ENCODE results near the gene MGAT4B. TPM values are rescaled to one million over a fixed set of nuclear protein-coding genes. Genes with fewer than 3 reads are reported as not detected.

MGAT4B gene
- total RNA-seq, 1 experiment from 2014 or later, result 59.5 TPM

GRCh38 chr5:179812997-179813607 lies 6.4 kb upstream of the MGAT4B start:
- no peaks in the 10 kb centered on the region for H3K27me3 ChIP-seq (replicated peaks; ENCODE audit: insufficient read depth, low read depth, low read length, poor library complexity)
- no peak overlapping the region for H3K27ac ChIP-seq (ENCODE audit: low read depth, low read length, poor library complexity, severe bottlenecking)
- intact Hi-C loops (cut with micrococcal nuclease; ENCODE audit: unreplicated experiment), result no loop called here
- no TSS peak for BruUV-seq (replicated peaks)
- peaks cover 7% of the 10 kb centered on the region for H3K36me3 ChIP-seq (ENCODE audit: insufficient read depth, low read length, poor library complexity, severe bottlenecking)
- TF ChIP-seq CTCF (conservative IDR thresholded peaks at IDR 0.05; ENCODE audit: low read depth, low read length) (no peak), EZH2 (IDR thresholded peaks at IDR 0.05; ENCODE audit: borderline replicate concordance, low read depth, low read length, poor library complexity, severe bottlenecking) (no peak)
- POLR2A ChIA-PET (ENCODE audit: low non-redundant PET), result no interaction called here
- DNase-seq (ENCODE audit: low spot score), result no peak
- no peaks in the 10 kb centered on the region for H3K4me1 ChIP-seq (ENCODE audit: insufficient read depth, low read length, poor library complexity, severe bottlenecking)
- CTCF ChIA-PET, result no interaction called here
- H3K4me3 ChIP-seq (ENCODE audit: low read depth, low read length, poor library complexity, severe bottlenecking), result no peak overlapping the region
- no peaks in the 10 kb centered on the region for H3K9me3 ChIP-seq (ENCODE audit: low read depth, low read length, poor library complexity, severe bottlenecking)

- no TSS peak for BruUV-seq (replicated peaks)
- Histone ChIP-seq H3K9me3 (ENCODE audit: low read depth, low read length, poor library complexity, severe bottlenecking) (no peaks in the 10 kb centered on the region), H3K4me3 (ENCODE audit: low read depth, low read length, poor library complexity, severe bottlenecking) (no peak overlapping the region), H3K36me3 (ENCODE audit: insufficient read depth, low read length, poor library complexity, severe bottlenecking) (peaks cover 7% of the 10 kb centered on the region), H3K27me3 (replicated peaks; ENCODE audit: insufficient read depth, low read depth, low read length, poor library complexity) (no peaks in the 10 kb centered on the region), H3K4me1 (ENCODE audit: insufficient read depth, low read length, poor library complexity, severe bottlenecking) (no peaks in the 10 kb centered on the region), H3K27ac (ENCODE audit: low read depth, low read length, poor library complexity, severe bottlenecking) (no peak overlapping the region)
- intact Hi-C loops (cut with micrococcal nuclease; ENCODE audit: unreplicated experiment), result no loop called here
- TF ChIP-seq EZH2 (IDR thresholded peaks at IDR 0.05; ENCODE audit: borderline replicate concordance, low read depth, low read length, poor library complexity, severe bottlenecking), result no peak
- TF ChIP-seq CTCF (conservative IDR thresholded peaks at IDR 0.05; ENCODE audit: low read depth, low read length), result no peak
- ChIA-PET POLR2A (ENCODE audit: low non-redundant PET) (no interaction called here), CTCF (no interaction called here)
- DNase-seq (ENCODE audit: low spot score), result no peak
These were observed 5.6 kb upstream of the MGAT4B start for GRCh38 chr5:179812135-179812825.

- intact Hi-C loops (cut with micrococcal nuclease; ENCODE audit: unreplicated experiment), result no loop called here
- H3K36me3 ChIP-seq (ENCODE audit: insufficient read depth, low read length, poor library complexity, severe bottlenecking), result no peaks in the 10 kb centered on the region
- peak overlapping the region; percentile 76 for H3K4me3 ChIP-seq (ENCODE audit: low read depth, low read length, poor library complexity, severe bottlenecking)
- TF ChIP-seq CTCF (conservative IDR thresholded peaks at IDR 0.05; ENCODE audit: low read depth, low read length) (no peak), EZH2 (IDR thresholded peaks at IDR 0.05; ENCODE audit: borderline replicate concordance, low read depth, low read length, poor library complexity, severe bottlenecking) (no peak)
- H3K9me3 ChIP-seq (ENCODE audit: low read depth, low read length, poor library complexity, severe bottlenecking), result no peaks in the 10 kb centered on the region
- peaks cover 28% of the 10 kb centered on the region for H3K4me1 ChIP-seq (ENCODE audit: insufficient read depth, low read length, poor library complexity, severe bottlenecking)
- no peaks in the 10 kb centered on the region for H3K27me3 ChIP-seq (replicated peaks; ENCODE audit: insufficient read depth, low read depth, low read length, poor library complexity)
- DNase-seq (ENCODE audit: low spot score), result no peak
- peak overlapping the region; percentile 71 for H3K27ac ChIP-seq (ENCODE audit: low read depth, low read length, poor library complexity, severe bottlenecking)
- no TSS peak for BruUV-seq (replicated peaks)
- ChIA-PET CTCF (interaction anchor here (0.5 kb wide), 1 partner anchor 99 kb away, joined by 7 read pairs; no protein-coding TSS in a partner anchor), POLR2A (ENCODE audit: low non-redundant PET) (no interaction called here)
These were observed 977 bp downstream of the MGAT4B start for GRCh38 chr5:179805529-179806249.
